Liver (tissue), 3 donors: Measurements from ENCODE around the gene ZNF260.

Source experiments
- FOXA2 ChIP-seq: IDR thresholded peaks from 2 replicates; pipeline ENCODE4 v1.6.1; 2016; ENCODE audit warnings: antibody characterized with exemption
- GABPA ChIP-seq, 2 donors: IDR thresholded peaks in 1 of 2; conservative IDR thresholded peaks in 1 of 2; 2 replicates each; pipeline ENCODE4 v1.6.1; 2016; ENCODE audit warnings: antibody characterized with exemption in 2 of 2, mild to moderate bottlenecking in 1 of 2, moderate library complexity in 1 of 2
- RAD21 ChIP-seq, 2 donors: IDR thresholded peaks; 2 replicates each; pipeline ENCODE4 v1.6.1; 2016; ENCODE audit warnings: antibody characterized with exemption in 2 of 2, mild to moderate bottlenecking in 2 of 2
- SP1 ChIP-seq: IDR thresholded peaks from 2 replicates; pipeline ENCODE4 v1.6.1; 2018; ENCODE audit warnings: antibody characterized with exemption, mild to moderate bottlenecking
- TAF1 ChIP-seq: conservative IDR thresholded peaks from 2 replicates; pipeline ENCODE4 v1.6.1; 2016; ENCODE audit warnings: antibody characterized with exemption, mild to moderate bottlenecking
- TF ChIP-seq, protein P1 (sequence below): IDR thresholded peaks from 2 replicates; pipeline ENCODE4 v1.6.1; 2016; ENCODE audit warnings: antibody characterized with exemption
- TF ChIP-seq, protein P2 (sequence below): fragments of 150-350 bp; IDR thresholded peaks from 2 replicates; pipeline ENCODE4 v1.5.1; 2017; ENCODE audit warnings: improper control_type of control experiment, low read depth, low read length; ENCODE audit not compliant: missing input control
- TF ChIP-seq, protein P3 (sequence below): IDR thresholded peaks from 2 replicates; pipeline ENCODE4 v1.6.1; 2016; ENCODE audit warnings: antibody characterized with exemption
- TF ChIP-seq, protein P4 (sequence below): IDR thresholded peaks from 2 replicates; pipeline ENCODE4 v1.6.1; 2016; ENCODE audit warnings: antibody characterized with exemption, mild to moderate bottlenecking
- donor health status: healthy.
- donor health status: healthy.

DNA sequence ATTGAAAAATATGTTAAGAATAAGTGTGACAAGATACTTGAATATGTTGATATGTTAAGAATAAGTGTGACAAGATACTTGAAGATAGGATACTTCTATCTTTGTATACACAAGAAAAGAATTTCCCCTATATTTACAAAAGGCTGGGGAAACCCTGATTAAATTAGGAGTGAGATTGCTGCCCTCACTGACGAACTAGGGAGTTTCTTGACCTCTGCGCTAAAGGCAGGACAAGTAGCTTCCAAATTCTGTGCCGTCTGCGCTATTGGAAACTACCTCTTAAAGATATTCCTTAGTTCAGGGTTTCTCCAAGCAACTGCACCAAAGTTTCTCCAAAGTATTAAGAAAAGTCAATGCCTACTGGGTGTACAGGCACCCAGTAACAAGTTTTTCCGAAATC lies 730 bp downstream of the ZNF260 start:
- TF ChIP-seq, protein P1, sequence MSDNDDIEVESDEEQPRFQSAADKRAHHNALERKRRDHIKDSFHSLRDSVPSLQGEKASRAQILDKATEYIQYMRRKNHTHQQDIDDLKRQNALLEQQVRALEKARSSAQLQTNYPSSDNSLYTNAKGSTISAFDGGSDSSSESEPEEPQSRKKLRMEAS: no peak
- TF ChIP-seq, protein P2, sequence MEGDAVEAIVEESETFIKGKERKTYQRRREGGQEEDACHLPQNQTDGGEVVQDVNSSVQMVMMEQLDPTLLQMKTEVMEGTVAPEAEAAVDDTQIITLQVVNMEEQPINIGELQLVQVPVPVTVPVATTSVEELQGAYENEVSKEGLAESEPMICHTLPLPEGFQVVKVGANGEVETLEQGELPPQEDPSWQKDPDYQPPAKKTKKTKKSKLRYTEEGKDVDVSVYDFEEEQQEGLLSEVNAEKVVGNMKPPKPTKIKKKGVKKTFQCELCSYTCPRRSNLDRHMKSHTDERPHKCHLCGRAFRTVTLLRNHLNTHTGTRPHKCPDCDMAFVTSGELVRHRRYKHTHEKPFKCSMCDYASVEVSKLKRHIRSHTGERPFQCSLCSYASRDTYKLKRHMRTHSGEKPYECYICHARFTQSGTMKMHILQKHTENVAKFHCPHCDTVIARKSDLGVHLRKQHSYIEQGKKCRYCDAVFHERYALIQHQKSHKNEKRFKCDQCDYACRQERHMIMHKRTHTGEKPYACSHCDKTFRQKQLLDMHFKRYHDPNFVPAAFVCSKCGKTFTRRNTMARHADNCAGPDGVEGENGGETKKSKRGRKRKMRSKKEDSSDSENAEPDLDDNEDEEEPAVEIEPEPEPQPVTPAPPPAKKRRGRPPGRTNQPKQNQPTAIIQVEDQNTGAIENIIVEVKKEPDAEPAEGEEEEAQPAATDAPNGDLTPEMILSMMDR: no peak
- TF ChIP-seq RAD21 (IDR thresholded peaks at IDR 0.05) (no peak), GABPA (IDR thresholded peaks at IDR 0.05 in 1 of 2, conservative IDR thresholded peaks at IDR 0.05 in 1 of 2) (no peak), SP1 (no peak), FOXA2 (no peak), TAF1 (no peak)
- TF ChIP-seq, protein P3, sequence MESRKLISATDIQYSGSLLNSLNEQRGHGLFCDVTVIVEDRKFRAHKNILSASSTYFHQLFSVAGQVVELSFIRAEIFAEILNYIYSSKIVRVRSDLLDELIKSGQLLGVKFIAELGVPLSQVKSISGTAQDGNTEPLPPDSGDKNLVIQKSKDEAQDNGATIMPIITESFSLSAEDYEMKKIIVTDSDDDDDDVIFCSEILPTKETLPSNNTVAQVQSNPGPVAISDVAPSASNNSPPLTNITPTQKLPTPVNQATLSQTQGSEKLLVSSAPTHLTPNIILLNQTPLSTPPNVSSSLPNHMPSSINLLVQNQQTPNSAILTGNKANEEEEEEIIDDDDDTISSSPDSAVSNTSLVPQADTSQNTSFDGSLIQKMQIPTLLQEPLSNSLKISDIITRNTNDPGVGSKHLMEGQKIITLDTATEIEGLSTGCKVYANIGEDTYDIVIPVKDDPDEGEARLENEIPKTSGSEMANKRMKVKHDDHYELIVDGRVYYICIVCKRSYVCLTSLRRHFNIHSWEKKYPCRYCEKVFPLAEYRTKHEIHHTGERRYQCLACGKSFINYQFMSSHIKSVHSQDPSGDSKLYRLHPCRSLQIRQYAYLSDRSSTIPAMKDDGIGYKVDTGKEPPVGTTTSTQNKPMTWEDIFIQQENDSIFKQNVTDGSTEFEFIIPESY: no peak
- TF ChIP-seq, protein P4, sequence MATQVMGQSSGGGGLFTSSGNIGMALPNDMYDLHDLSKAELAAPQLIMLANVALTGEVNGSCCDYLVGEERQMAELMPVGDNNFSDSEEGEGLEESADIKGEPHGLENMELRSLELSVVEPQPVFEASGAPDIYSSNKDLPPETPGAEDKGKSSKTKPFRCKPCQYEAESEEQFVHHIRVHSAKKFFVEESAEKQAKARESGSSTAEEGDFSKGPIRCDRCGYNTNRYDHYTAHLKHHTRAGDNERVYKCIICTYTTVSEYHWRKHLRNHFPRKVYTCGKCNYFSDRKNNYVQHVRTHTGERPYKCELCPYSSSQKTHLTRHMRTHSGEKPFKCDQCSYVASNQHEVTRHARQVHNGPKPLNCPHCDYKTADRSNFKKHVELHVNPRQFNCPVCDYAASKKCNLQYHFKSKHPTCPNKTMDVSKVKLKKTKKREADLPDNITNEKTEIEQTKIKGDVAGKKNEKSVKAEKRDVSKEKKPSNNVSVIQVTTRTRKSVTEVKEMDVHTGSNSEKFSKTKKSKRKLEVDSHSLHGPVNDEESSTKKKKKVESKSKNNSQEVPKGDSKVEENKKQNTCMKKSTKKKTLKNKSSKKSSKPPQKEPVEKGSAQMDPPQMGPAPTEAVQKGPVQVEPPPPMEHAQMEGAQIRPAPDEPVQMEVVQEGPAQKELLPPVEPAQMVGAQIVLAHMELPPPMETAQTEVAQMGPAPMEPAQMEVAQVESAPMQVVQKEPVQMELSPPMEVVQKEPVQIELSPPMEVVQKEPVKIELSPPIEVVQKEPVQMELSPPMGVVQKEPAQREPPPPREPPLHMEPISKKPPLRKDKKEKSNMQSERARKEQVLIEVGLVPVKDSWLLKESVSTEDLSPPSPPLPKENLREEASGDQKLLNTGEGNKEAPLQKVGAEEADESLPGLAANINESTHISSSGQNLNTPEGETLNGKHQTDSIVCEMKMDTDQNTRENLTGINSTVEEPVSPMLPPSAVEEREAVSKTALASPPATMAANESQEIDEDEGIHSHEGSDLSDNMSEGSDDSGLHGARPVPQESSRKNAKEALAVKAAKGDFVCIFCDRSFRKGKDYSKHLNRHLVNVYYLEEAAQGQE: no peak
